Aorta (tissue), 5 donors: Measurements from ENCODE around the gene ZNF521. TPM values are rescaled to one million over a fixed set of nuclear protein-coding genes. Genes with fewer than 3 reads are reported as not detected.
"Not testable (repeated sequence)": the region's sequence is repeated elsewhere in the genome, so short reads cannot be mapped to it uniquely, and the experiment has no call there.

ENCODE experiments used
- ATAC-seq: fragments of 200-7000 bp; cut with Tn5 transposase; one replicate; pipeline ENCODE4 v1.9.1; 2022; ENCODE audit warnings: moderate library complexity; ENCODE audit not compliant: low FRiP score
- DNase-seq, 2 donors: peaks; one replicate each; pipeline ENCODE4 v3.0.0-alpha.2; 2020
- H3K27ac ChIP-seq, 2 donors: one replicate each; pipeline ENCODE4 v1.5.1; 2013; ENCODE audit warnings: low read length in 2 of 2, mild to moderate bottlenecking in 2 of 2, moderate library complexity in 2 of 2, control low read depth in 1 of 2, inconsistent platforms in 1 of 2, low read depth in 1 of 2
- H3K27me3 ChIP-seq, 2 donors: one replicate each; pipeline ENCODE4 v1.6.1; 2013; ENCODE audit warnings: control low read depth in 1 of 2, low read length in 1 of 2, mild to moderate bottlenecking in 1 of 2, moderate library complexity in 1 of 2; ENCODE audit not compliant: insufficient read depth in 2 of 2, control insufficient read depth in 1 of 2
- H3K36me3 ChIP-seq, 2 donors: one replicate each; pipeline ENCODE4 v1.6.1; 2013; ENCODE audit warnings: control low read depth in 1 of 2, low read length in 1 of 2, mild to moderate bottlenecking in 1 of 2; ENCODE audit not compliant: insufficient read depth in 2 of 2, control insufficient read depth in 1 of 2
- H3K4me1 ChIP-seq, 2 donors: one replicate each; pipeline ENCODE4 v1.6.1; 2013; ENCODE audit warnings: low read length in 2 of 2, control low read depth in 1 of 2, mild to moderate bottlenecking in 1 of 2, moderate library complexity in 1 of 2; ENCODE audit not compliant: insufficient read depth in 2 of 2, control insufficient read depth in 1 of 2
- H3K4me3 ChIP-seq, 2 donors: one replicate each; pipeline ENCODE4 v1.5.1; 2013; ENCODE audit warnings: low read length in 2 of 2, control low read depth in 1 of 2, mild to moderate bottlenecking in 1 of 2
- H3K9me3 ChIP-seq: one replicate; pipeline ENCODE4 v1.6.1; 2013; ENCODE audit warnings: mild to moderate bottlenecking, low read length; ENCODE audit not compliant: control insufficient read depth
- WGBS, 2 donors: extraction: QIAGEN DNeasy Blood & Tissue Kit; methylation state at CpG; one replicate each; pipeline ENCODE4 v1.1.7; 2013; 5-methylcytosine and 5-hydroxymethylcytosine counted together
- intact Hi-C, 2 donors: fragments of 100-400 bp; cut with DNase I; formaldehyde crosslinking; loops; one replicate each; pipeline versions ENCODE4 v1.14.2 to v1.15.0; 2022
- polyA plus RNA-seq, 2 donors: library from polyadenylated mRNA; stranded (reverse); fragments of 200-250 nt; gene quantifications; one replicate each; pipeline ENCODE4 v1.2.3, GENCODE V29; 2013
- total RNA-seq, 2 donors: library from RNA; stranded (reverse); fragmentation: NEBNext Ultra II Directional; extraction: Animal tissue kit (Norgen Biotek cat#: 25700); gene quantifications; one replicate each; pipeline ENCODE4 v1.2.1, GENCODE V29; 2021
- donor health status: healthy with polysubstance abuse.
- donor health status: Bipolar disorder and iron deficiency.
- donor health status: DM: no; HTN: no; CAD: no.
- donor health status: DM: no; HTN: no; CAD: no.
- donor health status: DM: yes; HTN: yes; CAD: no.

Gene ZNF521
- total and polyA plus RNA-seq, 4 donors: 0.84 to 88.7 (median 14.6) TPM

GRCh38 chr18:25033747-25034471 is 318.1 kb downstream of the ZNF521 start:
- Histone ChIP-seq H3K4me1 (no peaks in the 10 kb centered on the region), H3K27me3 (no peaks in the 10 kb centered on the region), H3K4me3 (no peak overlapping the region), H3K36me3 (no peaks in the 10 kb centered on the region), H3K27ac (no peak overlapping the region), H3K9me3 (peaks cover 2% of the 10 kb centered on the region)
- WGBS, 2 donors: 53 to 65% methylated on average over 4 of the region's 4 CpGs
- DNase-seq: no peak
- no peak for ATAC-seq
- intact Hi-C loops: no loop called here

- H3K27ac ChIP-seq, H3K27me3 ChIP-seq, intact Hi-C loops, H3K4me1 ChIP-seq, H3K36me3 ChIP-seq, DNase-seq, H3K4me3 ChIP-seq, ATAC-seq, H3K9me3 ChIP-seq: not testable (repeated sequence)
- WGBS, 2 donors: 20 to 26% methylated on average over 6 of the region's 6 CpGs
These were observed 318.8 kb downstream of the ZNF521 start for GRCh38 chr18:25033175-25033574.

- 87 to 91% methylated on average over 1 of the region's 1 CpG for WGBS, 2 donors
- ATAC-seq: no peak
- Histone ChIP-seq H3K4me1 (no peaks in the 10 kb centered on the region), H3K4me3 (no peak overlapping the region), H3K27ac (no peak overlapping the region), H3K36me3 (no peaks in the 10 kb centered on the region), H3K9me3 (peaks cover 2% of the 10 kb centered on the region), H3K27me3 (no peaks in the 10 kb centered on the region)
- no peak for DNase-seq
- intact Hi-C loops: no loop called here
These were observed 322.2 kb downstream of the ZNF521 start for GRCh38 chr18:25029802-25030201.

GRCh38 chr18:25019931-25020330 is 332.0 kb downstream of the ZNF521 start:
- intact Hi-C loops: no loop called here
- ATAC-seq: no peak
- no peaks in the 10 kb centered on the region for H3K36me3 ChIP-seq
- no peaks in the 10 kb centered on the region for H3K4me1 ChIP-seq
- no peak overlapping the region for H3K27ac ChIP-seq
- no peaks in the 10 kb centered on the region for H3K9me3 ChIP-seq
- DNase-seq: no peak
- H3K27me3 ChIP-seq: no peaks in the 10 kb centered on the region
- no peak overlapping the region for H3K4me3 ChIP-seq

- intact Hi-C loops: no loop called here
- WGBS, 2 donors: 49 to 51% methylated on average over 8 of the region's 8 CpGs
These were observed 332.7 kb downstream of the ZNF521 start for GRCh38 chr18:25019086-25019860.

GRCh38 chr18:25016666-25017065 is 335.3 kb downstream of the ZNF521 start:
- Histone ChIP-seq H3K4me3 (no peak overlapping the region), H3K9me3 (no peaks in the 10 kb centered on the region), H3K27ac (no peak overlapping the region), H3K4me1 (no peaks in the 10 kb centered on the region), H3K36me3 (no peaks in the 10 kb centered on the region), H3K27me3 (no peaks in the 10 kb centered on the region)
- DNase-seq (no peak), ATAC-seq (no peak)
- intact Hi-C loops: no loop called here
- WGBS, 2 donors: 95 to 99% methylated on average over 13 of the region's 13 CpGs

More at GRCh38 chr18:25019086-25019860, 332.7 kb downstream of the ZNF521 start:
- Histone ChIP-seq H3K4me3 (no peak overlapping the region), H3K36me3 (no peaks in the 10 kb centered on the region), H3K4me1 (no peaks in the 10 kb centered on the region), H3K27me3 (no peaks in the 10 kb centered on the region), H3K9me3 (no peaks in the 10 kb centered on the region), H3K27ac (no peak overlapping the region)
- DNase-seq (no peak), ATAC-seq (no peak)

- Histone ChIP-seq H3K9me3 (no peaks in the 10 kb centered on the region), H3K27me3 (no peaks in the 10 kb centered on the region), H3K36me3 (no peaks in the 10 kb centered on the region), H3K4me1 (no peaks in the 10 kb centered on the region), H3K27ac (no peak overlapping the region), H3K4me3 (no peak overlapping the region)
- ATAC-seq: no peak
- no peak for DNase-seq
- intact Hi-C loops: no loop called here
- WGBS, 2 donors: 93 to 96% methylated on average over 17 of the region's 17 CpGs
These were observed 335.8 kb downstream of the ZNF521 start for GRCh38 chr18:25016181-25016580.
